HG03354 (cell line): Measurements from ENCODE around the gene DOC2B.
"Not testable (repeated sequence)": the region's sequence is repeated elsewhere in the genome, so short reads cannot be mapped to it uniquely, and the experiment has no call there.

ENCODE experiments used
- ATAC-seq: cut with Tn5 transposase; IDR thresholded peaks from one replicate; pipeline ENCODE4 v1.9.1; 2021; ENCODE audit warnings: mild to moderate bottlenecking; ENCODE audit not compliant: unreplicated experiment, poor library complexity, severe bottlenecking

Gene DOC2B

GRCh38 chr17:133932-134331 lies 47.5 kb downstream of the DOC2B start:
- ATAC-seq: not testable (repeated sequence)

GRCh38 chr17:118339-118917 lies 63.0 kb downstream of the DOC2B start:
- ATAC-seq: not testable (repeated sequence)

GRCh38 chr17:113111-113510 lies 68.3 kb downstream of the DOC2B start:
- not testable (repeated sequence) for ATAC-seq
